Measurements from ENCODE around the gene MLST8.
"Not testable (repeated sequence)": the region's sequence is repeated elsewhere in the genome, so short reads cannot be mapped to it uniquely, and the experiment has no call there.

Gene MLST8

GRCh38 chr16:2232094-2232990 is 27.1 kb downstream of the MLST8 start:
- no peak for DNase-seq

GRCh38 chr16:2233046-2233775 is 28.0 kb downstream of the MLST8 start:
- no peak for DNase-seq

GRCh38 chr16:2233872-2234812 is 28.9 kb downstream of the MLST8 start:
- no peak for DNase-seq

- DNase-seq = no peak
These were observed 29.5 kb downstream of the MLST8 start for GRCh38 chr16:2234813-2235170.

- DNase-seq = no peak
These were observed 30.0 kb downstream of the MLST8 start for GRCh38 chr16:2235234-2235651.

- no peak for DNase-seq
These were observed 30.6 kb downstream of the MLST8 start for GRCh38 chr16:2235695-2236336.

- no peak for DNase-seq
These were observed 31.3 kb downstream of the MLST8 start, which contains the start of gene DNASE1L2 for GRCh38 chr16:2236337-2237101. TSS of gene DNASE1L2 (plus strand) at chr16:2236444. CDS start at chr16:2236817, 373 bp downstream.

- DNase-seq = no peak
These were observed 31.8 kb downstream of the MLST8 start for GRCh38 chr16:2237102-2237482.

GRCh38 chr16:2237493-2238149 is 32.4 kb downstream of the MLST8 start:
- DNase-seq = no peak

GRCh38 chr16:2238150-2238837 is 33.0 kb downstream of the MLST8 start:
- DNase-seq = no peak

GRCh38 chr16:2238838-2239675 is 33.8 kb downstream of the MLST8 start:
- no peak for DNase-seq

GRCh38 chr16:2240331-2240730 is 35.1 kb downstream of the MLST8 start:
- not testable (repeated sequence) for DNase-seq

- no peak for DNase-seq
These were observed 37.3 kb downstream of the MLST8 start for GRCh38 chr16:2242598-2242997.

GRCh38 chr16:2243031-2243528 is 37.8 kb downstream of the MLST8 start:
- no peak for DNase-seq

- no peak for DNase-seq
These were observed 38.5 kb downstream of the MLST8 start for GRCh38 chr16:2243781-2244180.

- DNase-seq = no peak
These were observed 39.0 kb downstream of the MLST8 start for GRCh38 chr16:2244301-2244700.

- no peak for DNase-seq
These were observed 39.9 kb downstream of the MLST8 start for GRCh38 chr16:2244926-2245795.

GRCh38 chr16:2246301-2246885 is 41.1 kb downstream of the MLST8 start:
- no peak for DNase-seq
